Activated T-cell treated with anti-CD3 and anti-CD28 coated beads, Interleukin-2, amount 50 U/mL, for 48 hours (primary cell): Measurements from ENCODE around the gene THAP4.

ENCODE experiments used
- DNase-seq, 2 experiments: peaks; one replicate each; pipeline ENCODE4 v3.0.0-alpha.2; 2020

The THAP4 gene

GRCh38 chr2:241637795-241638660 lies 1.1 kb upstream of the THAP4 start:
- no peak for DNase-seq

- peak; percentile 64 to 67 for DNase-seq
These were observed 558 bp downstream of the THAP4 start for GRCh38 chr2:241636182-241637017.

DNA sequence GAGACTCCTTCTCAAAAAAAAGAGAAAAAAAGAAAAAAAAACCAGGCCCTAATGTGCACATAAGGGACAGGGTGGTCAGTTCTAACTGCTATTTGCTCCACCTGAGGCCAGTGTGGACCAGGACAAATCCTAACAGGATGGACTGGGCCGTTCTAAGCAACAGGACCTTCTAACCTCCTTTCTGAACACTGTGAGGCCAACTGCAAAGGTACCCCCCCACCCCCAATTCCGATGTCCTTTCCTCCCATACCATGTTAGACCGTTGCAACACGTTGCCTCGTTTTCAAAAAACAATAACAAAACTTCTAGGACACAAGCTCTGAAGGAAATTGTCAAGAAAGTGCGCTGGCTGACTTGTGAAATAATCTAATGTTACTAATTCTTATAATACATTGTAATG lies 1.2 kb downstream of the THAP4 start:
- no peak for DNase-seq

GRCh38 chr2:241633561-241633960 lies 3.4 kb downstream of the THAP4 start:
- no peak for DNase-seq

- DNase-seq, result no peak
These were observed 4.3 kb downstream of the THAP4 start for GRCh38 chr2:241632478-241633325.

GRCh38 chr2:241629762-241630435 lies 7.1 kb downstream of the THAP4 start:
- DNase-seq, result no peak

DNA sequence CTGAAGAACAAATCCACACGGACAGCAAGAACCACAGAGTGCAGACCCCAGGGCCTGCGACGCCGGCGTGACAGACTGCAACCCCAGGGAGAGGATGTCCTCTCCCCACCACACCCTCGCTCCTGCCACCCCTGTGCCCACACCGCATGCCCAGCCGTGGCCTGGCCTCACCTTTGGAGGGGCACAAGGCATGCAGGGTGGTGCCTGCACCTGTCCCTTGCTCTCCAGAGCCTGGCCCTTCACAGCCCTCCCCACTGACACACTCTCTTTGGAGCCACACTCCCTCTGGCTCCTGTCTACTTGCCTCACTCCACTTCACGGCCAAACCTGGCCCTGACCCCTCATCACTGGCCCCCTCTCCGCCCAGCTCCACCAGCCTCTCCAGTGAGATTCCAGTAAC lies 9.3 kb downstream of the THAP4 start:
- DNase-seq, result no peak

DNA sequence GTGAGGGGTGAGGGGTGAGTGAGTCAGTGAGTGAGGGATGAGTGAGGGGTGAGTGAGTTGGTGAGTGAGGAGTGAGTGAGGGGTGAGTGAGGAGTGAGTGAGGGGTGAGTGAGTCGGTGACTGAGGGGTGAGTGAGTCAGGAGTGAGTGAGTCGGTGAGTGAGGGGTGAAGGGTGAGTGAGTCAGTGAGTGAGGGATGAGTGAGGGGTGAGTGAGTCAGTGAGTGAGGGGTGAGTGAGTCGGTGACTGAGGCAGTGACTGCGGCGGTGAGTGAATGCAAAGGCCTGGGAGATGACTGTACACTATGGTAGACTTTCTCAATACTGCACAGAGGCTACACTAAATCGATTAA lies 16.6 kb downstream of the THAP4 start:
- DNase-seq, result peak; percentile 74 to 83

- peak; percentile 46 to 54 for DNase-seq
These were observed 17.1 kb downstream of the THAP4 start for GRCh38 chr2:241619597-241620418.

- no peak for DNase-seq
These were observed 18.1 kb downstream of the THAP4 start for GRCh38 chr2:241618829-241619228.

DNA sequence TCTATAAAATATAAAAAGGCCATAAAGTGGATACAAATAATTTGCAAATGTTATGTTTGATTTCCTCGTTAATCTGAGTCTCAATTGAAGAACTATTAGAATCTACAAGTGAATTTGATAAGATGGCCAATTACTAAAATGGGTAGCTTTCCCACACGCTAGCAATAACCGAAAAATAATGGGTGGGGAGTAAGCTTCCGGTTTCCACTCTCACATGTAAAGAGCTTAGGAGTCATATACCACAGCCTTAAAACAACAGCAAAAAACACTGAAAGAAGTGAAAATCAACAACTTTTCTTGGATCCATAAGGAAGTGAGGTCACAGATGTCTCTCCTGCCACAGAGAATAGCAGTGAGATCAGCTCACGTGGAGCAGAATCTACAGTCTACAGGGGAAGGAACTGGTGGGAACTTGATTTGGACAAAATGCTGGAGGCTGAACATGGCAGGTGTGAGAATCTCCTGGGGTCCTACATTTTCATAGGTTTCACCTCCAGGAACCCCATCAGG lies 18.6 kb downstream of the THAP4 start:
- no peak for DNase-seq

DNA sequence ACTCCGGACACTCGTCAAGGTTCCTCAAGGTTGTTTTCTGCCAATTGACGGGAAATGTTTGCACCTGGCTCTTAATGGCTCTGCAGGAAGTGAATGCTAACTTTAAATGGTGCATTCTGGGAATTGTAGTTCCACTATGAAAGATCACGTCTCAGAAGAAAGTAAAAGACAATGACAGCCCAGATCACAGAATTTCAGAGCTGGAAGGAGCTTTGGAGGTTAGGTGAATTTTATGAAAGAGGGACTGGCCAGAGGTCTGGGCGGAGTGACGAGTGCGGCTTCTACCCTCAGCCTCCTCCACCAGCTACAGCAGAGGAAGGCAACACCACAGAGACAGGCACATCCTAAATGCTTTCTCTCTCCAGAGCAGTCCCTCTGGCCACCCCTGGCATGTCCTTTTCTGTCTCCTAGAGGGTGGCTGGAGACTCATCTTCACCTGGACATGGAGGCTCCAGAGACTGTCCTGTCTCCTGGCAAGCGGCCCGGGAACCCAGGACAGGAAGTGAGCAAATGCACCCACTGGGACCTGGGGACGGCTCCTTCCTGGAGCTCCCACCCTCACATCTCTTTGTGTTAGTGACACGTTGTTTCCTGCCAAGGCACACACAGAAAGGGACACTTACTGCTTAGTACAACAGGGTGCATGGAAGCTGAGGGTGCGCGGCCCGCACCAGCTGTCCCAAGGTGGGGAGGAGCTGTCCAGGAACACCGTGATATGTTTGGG lies 19.4 kb downstream of the THAP4 start:
- DNase-seq, result peak; percentile 49 to 50

GRCh38 chr2:241616168-241617125 lies 20.5 kb downstream of the THAP4 start:
- no peak for DNase-seq

GRCh38 chr2:241615522-241616052 lies 21.4 kb downstream of the THAP4 start:
- DNase-seq, result no peak

- no peak for DNase-seq
These were observed 21.9 kb downstream of the THAP4 start for GRCh38 chr2:241615041-241615440.

GRCh38 chr2:241613017-241613780 lies 23.8 kb downstream of the THAP4 start:
- DNase-seq, result no peak

- DNase-seq, result no peak
These were observed 24.6 kb downstream of the THAP4 start for GRCh38 chr2:241612156-241613016.
